ENCODE results near the gene CDH2. TPM values are rescaled to one million over a fixed set of nuclear protein-coding genes. Genes with fewer than 3 reads are reported as not detected.

CDH2 gene
- total RNA-seq, 5 donors from 2014 or later (not counting 1 experiment from before 2014, with no cell fraction given), result 0.16 to 0.76 (median 0.33) TPM; not detected in 1

DNA sequence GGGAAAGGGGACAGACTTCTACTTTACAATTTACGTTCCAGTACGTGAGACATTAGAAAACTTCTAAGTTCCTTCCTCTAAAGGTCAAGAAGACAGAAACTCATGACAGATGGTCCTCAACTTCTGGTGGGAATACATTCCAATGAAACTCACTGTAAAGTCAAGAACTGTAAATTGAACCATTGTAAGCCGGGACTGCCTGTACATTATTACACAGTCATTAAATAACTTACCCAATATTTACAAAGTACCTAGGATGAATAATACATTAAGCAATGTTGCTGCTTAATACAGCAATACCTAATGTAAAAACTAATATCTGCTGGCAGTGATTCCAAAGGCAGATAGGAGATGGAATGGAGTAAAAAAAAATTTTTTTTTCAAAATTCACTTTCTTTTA is 51.9 kb downstream of the CDH2 start:
- H3K9me3 ChIP-seq, result no peaks in the 10 kb centered on the region
- H3K4me3 Mint-ChIP-seq, result no peak overlapping the region
- H3K4me1 Mint-ChIP-seq, result no peaks in the 10 kb centered on the region
- no peak overlapping the region for H3K4me3 ChIP-seq (ENCODE audit: control insufficient read depth in 1 of 2, extremely low read depth in 1 of 2, low read length in 1 of 2)
- no peaks in the 10 kb centered on the region for H3K36me3 Mint-ChIP-seq
- H3K4me1 ChIP-seq (ENCODE audit: control insufficient read depth in 1 of 2, extremely low read depth in 1 of 2, insufficient read depth in 2 of 2, low read length in 2 of 2), result no peaks in the 10 kb centered on the region
- CTCF ChIA-PET, result no interaction called here
- POLR2A ChIA-PET, result no interaction called here
- no peak overlapping the region for H3K27ac Mint-ChIP-seq
- no peaks in the 10 kb centered on the region for H3K27me3 ChIP-seq (replicated peaks in 1 of 2; ENCODE audit: control insufficient read depth in 2 of 2, extremely low read depth in 1 of 2, insufficient read depth in 2 of 2, low read length in 1 of 2)
- no peak for DNase-seq
- no peaks in the 10 kb centered on the region for H3K27me3 Mint-ChIP-seq
- peaks cover 5 to 17% (median 6%) of the 10 kb centered on the region in 3 donors for H3K9me3 Mint-ChIP-seq
- 72% methylated on average over 2 of the region's 3 CpGs for WGBS (ENCODE audit: insufficient coverage)
- no peaks in the 10 kb centered on the region for H3K36me3 ChIP-seq (ENCODE audit: control insufficient read depth in 2 of 2, extremely low read depth in 1 of 2, insufficient read depth in 1 of 2, low read length in 1 of 2)
- no peak for ATAC-seq (replicated peaks in 1 of 4)
- no peak overlapping the region for H3K27ac ChIP-seq (ENCODE audit: low read length)

DNA sequence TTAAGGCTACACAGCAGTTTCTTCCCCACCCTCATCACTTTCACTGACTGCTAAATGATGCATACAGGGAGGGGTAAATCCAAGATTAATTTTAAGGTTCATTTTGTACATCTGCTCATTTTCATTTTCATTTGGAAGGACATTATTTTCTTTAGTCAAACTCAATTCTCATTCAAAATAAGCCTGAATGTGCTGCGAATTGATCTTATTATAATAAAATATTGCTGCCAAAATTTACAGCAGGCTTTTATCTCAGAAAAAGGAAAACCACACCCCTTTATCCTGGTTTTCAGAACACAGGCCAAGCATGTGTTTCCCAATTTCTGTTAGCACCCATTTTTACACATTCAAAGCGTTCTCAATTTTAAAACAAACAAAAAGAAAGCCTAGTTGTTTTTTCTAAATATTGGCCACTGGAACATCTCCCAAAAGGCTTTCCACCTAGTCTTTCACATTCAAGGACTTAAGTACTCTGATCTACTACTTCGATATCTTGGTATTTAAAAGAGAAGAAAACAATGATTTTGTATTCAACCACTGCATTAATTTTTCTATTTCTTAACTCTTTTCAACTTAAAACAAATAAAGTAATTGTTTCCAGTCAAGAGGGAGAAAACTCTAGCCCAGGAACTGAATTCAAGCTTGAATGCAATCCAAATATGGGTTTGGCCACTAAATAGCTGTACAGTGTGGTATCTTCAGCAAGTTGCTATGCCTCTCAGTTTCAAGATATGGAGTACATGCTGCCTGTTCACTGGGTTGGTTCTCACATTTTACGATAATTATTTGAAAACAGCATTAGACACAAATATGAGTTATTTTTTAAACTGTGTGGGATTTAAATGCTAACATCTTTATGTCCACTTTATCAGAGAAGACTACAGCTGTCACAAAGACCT is 52.5 kb downstream of the CDH2 start:
- ChIA-PET POLR2A (no interaction called here), CTCF (no interaction called here)
- ATAC-seq (replicated peaks in 1 of 4), result no peak
- Histone ChIP-seq H3K36me3 (ENCODE audit: control insufficient read depth in 2 of 2, extremely low read depth in 1 of 2, insufficient read depth in 1 of 2, low read length in 1 of 2) (no peaks in the 10 kb centered on the region), H3K4me3 (ENCODE audit: control insufficient read depth in 1 of 2, extremely low read depth in 1 of 2, low read length in 1 of 2) (no peak overlapping the region), H3K27me3 (replicated peaks in 1 of 2; ENCODE audit: control insufficient read depth in 2 of 2, extremely low read depth in 1 of 2, insufficient read depth in 2 of 2, low read length in 1 of 2) (no peaks in the 10 kb centered on the region), H3K4me1 (ENCODE audit: control insufficient read depth in 1 of 2, extremely low read depth in 1 of 2, insufficient read depth in 2 of 2, low read length in 2 of 2) (no peaks in the 10 kb centered on the region), H3K9me3 (no peaks in the 10 kb centered on the region), H3K27ac (ENCODE audit: low read length) (no peak overlapping the region)
- DNase-seq, result no peak
- no peak overlapping the region for H3K4me3 Mint-ChIP-seq
- H3K36me3 Mint-ChIP-seq, result no peaks in the 10 kb centered on the region
- no CpG with 5 or more reads among the region's 4 CpGs for WGBS (ENCODE audit: insufficient coverage)
- H3K27me3 Mint-ChIP-seq, result no peaks in the 10 kb centered on the region
- H3K9me3 Mint-ChIP-seq, result peaks cover 5 to 23% (median 8%) of the 10 kb centered on the region in 3 donors
- no peaks in the 10 kb centered on the region for H3K4me1 Mint-ChIP-seq
- no peak overlapping the region for H3K27ac Mint-ChIP-seq

- H3K4me3 ChIP-seq (ENCODE audit: control insufficient read depth in 1 of 2, extremely low read depth in 1 of 2, low read length in 1 of 2), result no peak overlapping the region
- no peaks in the 10 kb centered on the region for H3K27me3 ChIP-seq (replicated peaks in 1 of 2; ENCODE audit: control insufficient read depth in 2 of 2, extremely low read depth in 1 of 2, insufficient read depth in 2 of 2, low read length in 1 of 2)
- ChIA-PET CTCF (no interaction called here), POLR2A (no interaction called here)
- Mint-ChIP-seq H3K27me3 (no peaks in the 10 kb centered on the region), H3K4me3 (no peak overlapping the region), H3K27ac (no peak overlapping the region), H3K36me3 (no peaks in the 10 kb centered on the region), H3K9me3 (peaks cover 5 to 23% (median 8%) of the 10 kb centered on the region in 3 donors), H3K4me1 (no peaks in the 10 kb centered on the region)
- no peaks in the 10 kb centered on the region for H3K4me1 ChIP-seq (ENCODE audit: control insufficient read depth in 1 of 2, extremely low read depth in 1 of 2, insufficient read depth in 2 of 2, low read length in 2 of 2)
- no CpG with 5 or more reads among the region's 3 CpGs for WGBS (ENCODE audit: insufficient coverage)
- no peak for DNase-seq
- no peak for ATAC-seq (replicated peaks in 1 of 4)
- H3K9me3 ChIP-seq, result no peaks in the 10 kb centered on the region
- no peak overlapping the region for H3K27ac ChIP-seq (ENCODE audit: low read length)
- H3K36me3 ChIP-seq (ENCODE audit: control insufficient read depth in 2 of 2, extremely low read depth in 1 of 2, insufficient read depth in 1 of 2, low read length in 1 of 2), result no peaks in the 10 kb centered on the region
These were observed 53.4 kb downstream of the CDH2 start for GRCh38 chr18:28123401-28124030.

GRCh38 chr18:28120828-28121515 is 56.0 kb downstream of the CDH2 start:
- no peak for ATAC-seq (replicated peaks in 1 of 4)
- H3K4me1 ChIP-seq (ENCODE audit: control insufficient read depth in 1 of 2, extremely low read depth in 1 of 2, insufficient read depth in 2 of 2, low read length in 2 of 2), result no peaks in the 10 kb centered on the region
- no peaks in the 10 kb centered on the region for H3K27me3 ChIP-seq (replicated peaks in 1 of 2; ENCODE audit: control insufficient read depth in 2 of 2, extremely low read depth in 1 of 2, insufficient read depth in 2 of 2, low read length in 1 of 2)
- H3K36me3 Mint-ChIP-seq, result no peaks in the 10 kb centered on the region
- H3K27me3 Mint-ChIP-seq, result no peaks in the 10 kb centered on the region
- ChIA-PET CTCF (no interaction called here), POLR2A (no interaction called here)
- no peak overlapping the region for H3K4me3 ChIP-seq (ENCODE audit: control insufficient read depth in 1 of 2, extremely low read depth in 1 of 2, low read length in 1 of 2)
- DNase-seq, result no peak
- no peak overlapping the region for H3K27ac Mint-ChIP-seq
- H3K27ac ChIP-seq (ENCODE audit: low read length), result no peak overlapping the region
- H3K4me3 Mint-ChIP-seq, result no peak overlapping the region
- H3K36me3 ChIP-seq (ENCODE audit: control insufficient read depth in 2 of 2, extremely low read depth in 1 of 2, insufficient read depth in 1 of 2, low read length in 1 of 2), result no peaks in the 10 kb centered on the region
- WGBS (ENCODE audit: insufficient coverage), result 100% methylated on average over 1 of the region's 2 CpGs
- H3K9me3 ChIP-seq, result no peaks in the 10 kb centered on the region
- no peaks in the 10 kb centered on the region for H3K4me1 Mint-ChIP-seq
- H3K9me3 Mint-ChIP-seq, result peaks cover 6 to 22% (median 8%) of the 10 kb centered on the region in 3 donors

- H3K27me3 ChIP-seq (replicated peaks in 1 of 2; ENCODE audit: control insufficient read depth in 2 of 2, extremely low read depth in 1 of 2, insufficient read depth in 2 of 2, low read length in 1 of 2), result no peaks in the 10 kb centered on the region
- no CpG with 5 or more reads among the region's 1 CpG for WGBS (ENCODE audit: insufficient coverage)
- no peak overlapping the region for H3K4me3 ChIP-seq (ENCODE audit: control insufficient read depth in 1 of 2, extremely low read depth in 1 of 2, low read length in 1 of 2)
- DNase-seq, result no peak
- H3K4me3 Mint-ChIP-seq, result no peak overlapping the region
- no peaks in the 10 kb centered on the region for H3K27me3 Mint-ChIP-seq
- no peaks in the 10 kb centered on the region for H3K4me1 ChIP-seq (ENCODE audit: control insufficient read depth in 1 of 2, extremely low read depth in 1 of 2, insufficient read depth in 2 of 2, low read length in 2 of 2)
- H3K27ac ChIP-seq (ENCODE audit: low read length), result no peak overlapping the region
- H3K36me3 Mint-ChIP-seq, result no peaks in the 10 kb centered on the region
- ATAC-seq (replicated peaks in 1 of 4), result no peak
- ChIA-PET POLR2A (no interaction called here), CTCF (no interaction called here)
- peaks cover 5 to 16% (median 6%) of the 10 kb centered on the region in 3 donors for H3K9me3 Mint-ChIP-seq
- no peak overlapping the region for H3K27ac Mint-ChIP-seq
- no peaks in the 10 kb centered on the region for H3K9me3 ChIP-seq
- H3K4me1 Mint-ChIP-seq, result no peaks in the 10 kb centered on the region
- H3K36me3 ChIP-seq (ENCODE audit: control insufficient read depth in 2 of 2, extremely low read depth in 1 of 2, insufficient read depth in 1 of 2, low read length in 1 of 2), result no peaks in the 10 kb centered on the region
These were observed 60.5 kb downstream of the CDH2 start for GRCh38 chr18:28116461-28116860.

DNA sequence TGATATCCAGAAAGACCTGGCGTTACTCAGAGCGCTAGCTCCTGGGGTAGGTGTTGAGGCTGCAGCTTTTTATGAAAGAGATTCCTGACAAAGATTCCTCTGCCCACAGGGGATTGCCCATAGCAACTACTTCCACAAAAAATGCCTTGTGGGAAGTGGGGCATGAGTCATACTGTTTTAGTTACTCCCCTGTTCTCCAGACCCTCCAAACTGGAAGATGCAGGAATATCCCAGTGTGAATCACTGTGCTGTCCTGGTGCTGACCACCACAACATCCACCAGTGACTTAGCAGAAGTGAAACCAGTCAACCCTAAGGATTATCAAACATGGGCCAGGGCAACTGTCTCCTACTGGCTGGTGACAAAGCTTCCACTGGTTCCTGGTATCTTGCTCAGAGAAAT is 61.8 kb downstream of the CDH2 start:
- Histone ChIP-seq H3K27ac (ENCODE audit: low read length) (no peak overlapping the region), H3K4me1 (ENCODE audit: control insufficient read depth in 1 of 2, extremely low read depth in 1 of 2, insufficient read depth in 2 of 2, low read length in 2 of 2) (no peaks in the 10 kb centered on the region), H3K27me3 (replicated peaks in 1 of 2; ENCODE audit: control insufficient read depth in 2 of 2, extremely low read depth in 1 of 2, insufficient read depth in 2 of 2, low read length in 1 of 2) (no peaks in the 10 kb centered on the region), H3K36me3 (ENCODE audit: control insufficient read depth in 2 of 2, extremely low read depth in 1 of 2, insufficient read depth in 1 of 2, low read length in 1 of 2) (no peaks in the 10 kb centered on the region), H3K9me3 (no peaks in the 10 kb centered on the region), H3K4me3 (ENCODE audit: control insufficient read depth in 1 of 2, extremely low read depth in 1 of 2, low read length in 1 of 2) (no peak overlapping the region)
- no CpG with 5 or more reads among the region's 2 CpGs for WGBS (ENCODE audit: insufficient coverage)
- Mint-ChIP-seq H3K9me3 (peaks cover 3 to 13% (median 4%) of the 10 kb centered on the region in 3 donors), H3K27me3 (no peaks in the 10 kb centered on the region), H3K36me3 (no peaks in the 10 kb centered on the region), H3K4me3 (no peak overlapping the region), H3K4me1 (no peaks in the 10 kb centered on the region), H3K27ac (no peak overlapping the region)
- DNase-seq (no peak), ATAC-seq (replicated peaks in 1 of 4) (no peak)
- ChIA-PET CTCF (no interaction called here), POLR2A (no interaction called here)

All from T-cell (primary cell).